ENCODE measurements around the gene VSIG10. TPM values are rescaled to one million over a fixed set of nuclear protein-coding genes. Genes with fewer than 3 reads are reported as not detected.
"Not testable (repeated sequence)": the region's sequence is repeated elsewhere in the genome, so short reads cannot be mapped to it uniquely, and the experiment has no call there.

The VSIG10 gene
- total RNA-seq, 1 donor: 22.5 TPM

DNA sequence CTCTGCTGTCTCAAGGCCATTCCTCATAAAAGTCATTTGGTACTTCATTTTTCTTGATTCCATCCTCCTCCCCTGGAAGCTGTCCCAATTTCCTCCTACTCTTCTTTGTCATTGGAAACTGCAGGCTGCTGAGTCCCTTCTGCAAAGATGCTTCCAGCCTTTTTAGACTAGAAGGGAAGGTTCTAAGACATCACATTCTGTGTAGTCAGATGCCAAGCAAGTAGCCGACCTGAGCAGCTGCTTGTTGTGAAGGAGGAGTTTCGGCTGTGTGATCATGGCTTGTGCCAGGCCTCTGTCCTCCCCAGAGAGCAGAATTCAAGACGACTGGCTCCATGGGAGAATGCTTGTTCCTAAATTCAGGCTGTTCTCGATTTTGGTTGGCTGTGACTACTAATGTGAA lies 78.6 kb downstream of the VSIG10 start:
- TF ChIP-seq CTCF (IDR thresholded peaks at IDR 0.05; ENCODE audit: insufficient read depth, low read depth, low read length): no peak
- no peak for DNase-seq (ENCODE audit: low read depth)
- no peak overlapping the region for H3K4me3 ChIP-seq (ENCODE audit: low read depth, low read length)

GRCh38 chr12:118023301-118023860 lies 80.4 kb downstream of the VSIG10 start:
- TF ChIP-seq CTCF (IDR thresholded peaks at IDR 0.05; ENCODE audit: insufficient read depth, low read depth, low read length): no peak
- DNase-seq (ENCODE audit: low read depth): no peak
- H3K4me3 ChIP-seq (ENCODE audit: low read depth, low read length): no peak overlapping the region

DNA sequence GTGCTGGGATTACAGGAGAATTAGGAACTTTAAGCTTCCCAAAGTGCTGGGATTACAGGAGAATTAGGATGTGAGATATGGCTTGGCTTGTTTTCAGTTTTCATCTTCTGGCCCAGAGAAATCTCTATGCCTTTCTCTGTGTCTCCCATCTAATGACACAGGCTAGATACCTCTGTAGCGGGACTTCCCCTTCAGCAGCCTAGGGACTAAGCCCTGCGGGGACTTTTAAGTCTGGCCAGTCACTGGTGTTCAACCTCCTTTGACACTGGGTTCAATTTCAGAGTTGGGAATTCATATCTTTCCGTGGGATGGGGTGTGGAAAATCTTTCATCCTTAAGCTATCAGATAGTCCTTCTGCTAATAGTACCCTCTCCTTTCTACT lies 81.1 kb downstream of the VSIG10 start:
- H3K4me3 ChIP-seq (ENCODE audit: low read depth, low read length): no peak overlapping the region
- DNase-seq (ENCODE audit: low read depth): peak; percentile 8
- no peak for TF ChIP-seq CTCF (IDR thresholded peaks at IDR 0.05; ENCODE audit: insufficient read depth, low read depth, low read length)

DNA sequence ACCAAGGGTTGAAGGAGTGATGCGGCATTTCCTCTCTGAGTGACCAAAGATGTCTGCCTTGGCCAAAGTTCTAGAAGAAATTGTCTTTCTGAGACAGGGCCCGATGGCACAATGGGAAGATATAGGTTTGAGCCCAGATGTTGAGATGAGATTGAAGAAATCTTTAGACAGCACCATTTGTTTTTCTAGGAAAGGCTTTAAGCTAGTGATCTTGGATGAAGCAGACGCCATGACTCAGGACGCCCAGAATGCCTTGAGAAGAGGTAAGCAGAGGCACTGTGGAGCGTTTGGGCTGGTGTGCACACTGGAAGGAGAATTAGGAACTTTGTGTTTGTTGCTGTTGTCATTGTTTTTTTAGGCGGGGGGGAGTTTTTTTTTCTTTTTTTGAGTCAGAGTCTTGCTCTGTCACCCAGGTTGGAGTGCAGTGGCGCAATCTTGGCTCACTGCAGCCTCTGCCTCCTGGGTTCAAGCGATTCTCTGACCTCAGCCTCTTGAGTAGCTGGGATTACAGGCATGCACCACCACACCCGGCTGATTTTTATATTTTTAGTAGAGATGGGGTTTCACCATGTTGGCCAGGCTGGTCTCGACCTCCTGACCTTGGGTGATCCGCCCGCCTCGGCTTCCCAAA lies 81.6 kb downstream of the VSIG10 start:
- H3K4me3 ChIP-seq (ENCODE audit: low read depth, low read length); DNase-seq (ENCODE audit: low read depth): not testable (repeated sequence)

GRCh38 chr12:118020036-118020435 lies 83.8 kb downstream of the VSIG10 start:
- DNase-seq (ENCODE audit: low read depth): no peak
- no peak for TF ChIP-seq CTCF (IDR thresholded peaks at IDR 0.05; ENCODE audit: insufficient read depth, low read depth, low read length)
- no peak overlapping the region for H3K4me3 ChIP-seq (ENCODE audit: low read depth, low read length)

DNA sequence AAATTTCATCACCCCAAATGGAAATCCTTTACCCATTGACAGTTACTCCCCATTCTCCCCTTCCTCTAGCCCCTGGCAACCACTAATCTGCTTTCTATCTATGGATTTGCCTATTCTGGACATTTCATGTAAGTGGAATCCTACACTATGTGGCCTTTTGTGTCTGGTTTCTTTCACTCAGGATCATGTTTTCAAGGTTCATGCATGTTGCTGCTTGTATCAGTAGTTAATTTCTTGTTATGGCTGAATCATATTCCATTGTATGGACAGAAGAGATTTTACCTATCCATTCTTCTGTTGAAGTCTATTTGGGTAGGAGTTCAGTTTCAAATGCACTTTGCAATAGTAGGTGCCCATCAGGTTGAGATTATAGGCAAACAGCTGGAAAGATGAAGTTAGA lies 85.9 kb downstream of the VSIG10 start:
- no peak for DNase-seq (ENCODE audit: low read depth)
- H3K4me3 ChIP-seq (ENCODE audit: low read depth, low read length): no peak overlapping the region
- TF ChIP-seq CTCF (IDR thresholded peaks at IDR 0.05; ENCODE audit: insufficient read depth, low read depth, low read length): no peak

DNA sequence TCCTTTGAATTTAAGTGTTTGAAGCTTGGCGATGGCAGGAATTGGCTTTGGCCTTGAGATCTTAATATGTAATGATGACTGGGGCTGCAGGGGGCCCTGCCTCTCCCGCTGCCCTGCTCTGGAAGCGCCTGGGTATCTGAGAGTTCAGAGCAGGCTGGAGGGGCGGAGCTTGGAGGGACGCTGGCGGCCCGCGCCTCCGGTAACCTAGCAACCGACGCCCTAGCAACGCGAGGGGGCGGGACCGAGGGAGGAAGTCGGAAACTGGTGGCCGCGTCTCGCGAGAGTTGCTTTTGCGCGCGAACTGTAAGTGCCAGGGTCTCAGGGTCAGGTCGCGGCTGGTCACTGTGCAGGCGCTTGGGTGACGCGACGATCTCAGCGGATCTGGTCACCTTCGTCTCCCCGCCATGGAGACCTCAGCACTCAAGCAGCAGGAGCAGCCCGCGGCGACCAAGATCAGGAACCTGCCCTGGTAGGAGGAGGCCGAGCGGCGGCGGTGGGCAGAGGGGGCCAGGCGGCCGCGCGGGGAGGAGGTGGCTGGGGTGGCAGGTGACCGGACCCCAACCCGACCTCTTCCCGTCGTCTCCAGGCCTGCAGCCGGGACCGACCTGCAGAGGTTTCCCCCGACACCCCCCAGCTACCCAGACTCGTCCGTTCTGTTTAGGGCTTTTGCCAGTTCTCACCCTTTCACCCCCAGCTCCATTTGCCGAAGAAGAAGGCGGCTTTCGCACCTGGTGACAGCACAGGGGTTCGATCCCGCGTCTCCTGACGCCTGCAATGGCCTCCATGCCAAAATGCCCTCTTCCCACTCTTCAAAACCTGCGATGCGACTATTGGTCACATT lies 87.2 kb downstream of the VSIG10 start, which contains the start of gene RFC5:
Gene RFC5, plus strand, starts transcription at position 280 of the 841 bp plus-strand sequence. Its CDS starts 125 bp downstream, at position 405.
- peak; percentile 97 for DNase-seq (ENCODE audit: low read depth)
- peak within 1 kb of the TSS; percentile 90 for H3K4me3 ChIP-seq (ENCODE audit: low read depth, low read length)
- no peak for TF ChIP-seq CTCF (IDR thresholded peaks at IDR 0.05; ENCODE audit: insufficient read depth, low read depth, low read length)
